Dedifferentiated amniotic fluid mesenchymal stem cell (primary cell): ENCODE measurements around the gene PIGO.

Source experiments
- DNase-seq: peaks from one replicate; pipeline ENCODE4 v3.0.0-alpha.2; 2016; ENCODE audit errors: extremely low spot score

PIGO gene

DNA sequence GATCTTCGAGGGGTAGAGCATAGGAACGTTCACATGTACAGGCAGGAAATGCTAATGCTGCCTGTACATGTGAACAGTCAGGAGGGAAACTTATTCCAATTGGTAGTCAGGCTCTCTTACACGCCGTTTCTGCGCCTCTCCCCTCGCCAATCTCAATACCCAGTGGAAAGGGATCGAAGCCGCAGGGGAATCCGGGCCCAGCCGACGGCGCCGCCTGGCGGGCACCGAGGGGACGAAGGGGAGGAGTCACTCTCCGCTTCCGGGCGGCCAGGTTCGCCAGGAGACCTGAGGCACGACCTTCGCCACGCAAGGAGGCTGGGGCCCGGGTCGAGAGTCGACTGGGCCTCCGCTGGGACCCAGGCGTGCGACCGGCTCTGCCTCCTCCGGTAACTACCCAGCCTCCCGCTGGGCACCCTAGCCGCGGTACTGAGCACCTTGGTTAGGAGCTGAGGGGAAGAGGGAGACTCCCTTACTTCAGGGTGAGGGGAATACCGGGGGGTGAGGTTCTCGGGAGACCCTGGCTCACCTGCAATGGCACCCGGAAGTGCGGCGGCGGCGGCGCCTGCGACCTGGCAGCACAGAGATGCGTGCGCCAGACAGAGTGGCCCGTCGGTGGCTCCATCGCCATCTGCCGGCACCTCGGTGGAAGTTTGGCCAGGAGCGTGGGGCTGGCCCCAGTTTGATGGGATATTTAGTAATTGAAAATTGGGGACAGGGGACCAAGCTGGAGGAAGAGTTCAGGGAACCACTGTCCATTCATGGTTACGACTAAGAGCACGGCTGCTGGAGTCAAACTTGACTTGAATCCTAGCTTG lies at the start of gene PIGO:
Gene PIGO (minus strand): TSS at position 557 of the 815 bp plus-strand sequence. CDS start 1,026 bp downstream, outside the sequence.
- DNase-seq = peak; percentile 76

DNA sequence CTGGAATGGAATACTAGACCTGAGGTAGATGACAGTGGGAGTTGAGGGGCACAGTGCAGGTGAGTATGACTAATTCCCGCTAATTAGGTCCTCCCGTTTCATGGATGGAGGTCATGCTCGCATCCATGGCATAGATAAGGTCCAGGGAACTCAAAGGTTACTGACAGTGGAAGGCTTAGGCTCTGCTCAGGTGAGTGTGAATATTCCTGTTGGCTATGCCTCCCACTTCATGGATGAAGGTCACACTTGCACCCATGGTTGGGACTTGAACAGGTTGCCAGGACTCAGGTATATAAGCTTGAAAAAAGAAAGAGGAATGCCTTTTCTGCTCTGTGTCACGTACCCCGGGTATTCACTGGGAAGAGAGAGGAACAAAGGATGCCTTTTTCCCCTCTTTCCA lies 45.6 kb upstream of the PIGO start:
- no peak for DNase-seq

DNA sequence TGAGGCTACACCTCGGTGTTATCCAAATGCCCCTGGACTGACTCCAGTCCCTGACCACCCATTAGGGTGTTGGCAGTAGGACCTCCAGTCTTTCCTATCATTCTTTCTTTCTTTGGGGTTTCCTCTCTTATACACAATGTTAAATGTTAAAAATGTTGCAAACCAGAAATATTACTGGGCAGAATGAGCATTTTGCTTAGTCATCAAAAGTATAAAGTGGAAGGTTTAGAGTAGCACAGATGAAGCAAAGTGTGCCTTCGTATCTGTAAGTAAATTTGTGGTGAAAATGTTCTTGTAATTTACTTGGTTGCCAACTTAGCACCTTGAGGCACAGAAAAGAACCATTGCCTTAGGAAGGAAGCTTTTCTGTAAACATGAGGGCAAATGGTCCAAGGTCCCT lies 43.7 kb upstream of the PIGO start:
- no peak for DNase-seq

DNA sequence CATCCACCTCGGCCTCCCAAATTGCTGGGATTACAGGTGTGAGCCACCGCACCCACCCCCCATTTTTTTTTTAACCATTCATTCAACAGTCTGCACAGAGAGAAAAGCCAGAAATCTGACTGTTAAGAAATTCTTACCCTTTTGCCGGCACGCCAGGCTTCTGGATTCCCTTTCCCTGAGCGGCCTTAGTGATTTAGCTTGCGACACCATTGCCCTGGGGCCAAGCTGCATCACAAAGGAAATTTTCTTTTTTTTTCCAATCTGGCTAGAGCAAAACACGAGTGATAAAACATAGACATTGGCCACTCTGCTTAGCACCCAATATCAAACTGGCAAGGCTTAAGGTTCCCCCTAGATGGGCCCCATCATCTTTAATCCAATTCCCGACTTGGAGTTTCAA lies 40.5 kb upstream of the PIGO start:
- DNase-seq = no peak

DNA sequence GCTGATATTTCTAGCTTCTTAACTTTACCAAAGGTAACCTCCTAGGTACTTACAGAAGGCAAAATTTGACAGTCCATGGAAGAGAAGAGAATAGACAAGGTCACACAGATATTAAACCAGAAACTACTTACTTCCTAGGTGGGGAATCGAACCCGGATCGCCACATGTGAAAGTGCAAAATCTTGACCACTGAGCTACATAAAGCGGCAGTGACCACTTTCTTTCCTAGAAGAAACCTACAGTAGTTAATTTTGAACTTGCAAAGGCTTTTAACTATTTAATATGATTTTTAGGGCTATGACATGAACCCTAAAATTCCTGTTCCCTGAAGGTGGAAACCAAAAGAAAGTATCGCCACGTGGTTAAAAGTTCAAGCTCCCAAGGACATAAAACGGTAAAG lies 39.6 kb upstream of the PIGO start:
- no peak for DNase-seq

DNA sequence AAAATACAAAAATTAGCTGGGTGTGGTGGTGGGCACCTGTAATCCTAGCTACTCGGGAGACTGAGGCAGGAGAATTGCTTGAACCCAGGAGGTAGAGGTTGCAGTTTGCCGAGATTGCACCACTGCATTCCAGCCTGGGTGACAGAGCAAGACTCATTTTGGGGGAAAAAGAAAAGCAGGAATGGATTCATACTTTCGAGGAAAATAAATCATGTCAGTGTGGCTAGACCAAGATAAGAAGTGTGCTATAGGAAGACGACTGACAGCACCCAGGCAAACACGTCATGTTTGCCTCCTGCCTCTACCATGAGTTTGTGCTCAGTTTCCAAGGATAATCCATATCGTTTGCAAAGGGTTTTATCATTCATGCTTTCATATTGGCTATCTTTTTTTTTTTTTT lies 38.5 kb upstream of the PIGO start:
- DNase-seq = no peak

DNA sequence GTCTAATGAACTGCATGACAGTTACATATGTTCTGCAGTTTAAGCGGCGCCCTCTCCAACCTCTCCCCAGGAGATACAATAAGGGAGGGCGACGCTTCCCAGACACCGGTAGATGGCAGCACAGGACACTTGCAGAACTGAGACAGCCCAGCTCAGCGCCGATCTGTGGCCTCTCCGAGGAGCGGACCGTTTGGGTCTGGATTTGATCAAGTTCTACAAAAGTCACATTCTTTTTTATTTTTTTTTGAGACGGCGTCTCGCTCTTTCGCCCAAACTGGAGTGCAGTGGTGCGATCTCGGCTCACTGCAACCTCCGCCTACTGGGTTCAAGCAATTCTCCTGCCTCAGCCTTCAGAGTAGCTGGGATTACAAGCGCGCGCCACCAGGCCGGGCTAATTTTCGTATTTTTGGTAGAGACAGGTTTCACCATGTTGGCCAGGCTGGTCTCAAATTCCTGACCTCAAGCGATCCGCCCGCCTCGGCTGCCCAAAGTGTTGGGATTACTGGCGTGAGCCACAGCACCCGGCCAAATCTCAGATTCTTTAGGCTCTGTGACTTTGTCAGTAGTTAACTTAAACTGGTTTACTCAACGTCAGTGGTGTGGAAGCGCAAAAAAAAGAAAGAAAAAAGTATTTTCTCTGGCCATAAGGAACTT lies 20.6 kb upstream of the PIGO start:
- peak; percentile 98 for DNase-seq

DNA sequence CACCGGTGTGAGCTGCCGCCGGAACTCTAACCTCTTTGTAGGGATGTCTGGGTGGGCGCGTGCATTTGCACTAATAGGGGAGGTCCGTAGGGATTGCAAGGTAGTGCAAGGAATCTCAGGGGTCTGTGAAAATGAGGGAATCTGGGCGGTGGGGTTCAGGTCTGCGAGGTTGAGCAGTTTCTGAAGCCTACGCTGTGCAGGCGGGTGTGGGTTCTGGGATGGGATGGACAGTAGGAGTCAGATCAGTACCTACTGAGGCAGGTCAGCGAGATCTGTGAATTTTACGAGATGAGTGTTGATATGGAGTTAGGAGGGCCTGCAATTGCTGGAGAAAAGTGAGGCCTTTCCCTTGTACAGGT lies 20.1 kb upstream of the PIGO start:
- DNase-seq = no peak

DNA sequence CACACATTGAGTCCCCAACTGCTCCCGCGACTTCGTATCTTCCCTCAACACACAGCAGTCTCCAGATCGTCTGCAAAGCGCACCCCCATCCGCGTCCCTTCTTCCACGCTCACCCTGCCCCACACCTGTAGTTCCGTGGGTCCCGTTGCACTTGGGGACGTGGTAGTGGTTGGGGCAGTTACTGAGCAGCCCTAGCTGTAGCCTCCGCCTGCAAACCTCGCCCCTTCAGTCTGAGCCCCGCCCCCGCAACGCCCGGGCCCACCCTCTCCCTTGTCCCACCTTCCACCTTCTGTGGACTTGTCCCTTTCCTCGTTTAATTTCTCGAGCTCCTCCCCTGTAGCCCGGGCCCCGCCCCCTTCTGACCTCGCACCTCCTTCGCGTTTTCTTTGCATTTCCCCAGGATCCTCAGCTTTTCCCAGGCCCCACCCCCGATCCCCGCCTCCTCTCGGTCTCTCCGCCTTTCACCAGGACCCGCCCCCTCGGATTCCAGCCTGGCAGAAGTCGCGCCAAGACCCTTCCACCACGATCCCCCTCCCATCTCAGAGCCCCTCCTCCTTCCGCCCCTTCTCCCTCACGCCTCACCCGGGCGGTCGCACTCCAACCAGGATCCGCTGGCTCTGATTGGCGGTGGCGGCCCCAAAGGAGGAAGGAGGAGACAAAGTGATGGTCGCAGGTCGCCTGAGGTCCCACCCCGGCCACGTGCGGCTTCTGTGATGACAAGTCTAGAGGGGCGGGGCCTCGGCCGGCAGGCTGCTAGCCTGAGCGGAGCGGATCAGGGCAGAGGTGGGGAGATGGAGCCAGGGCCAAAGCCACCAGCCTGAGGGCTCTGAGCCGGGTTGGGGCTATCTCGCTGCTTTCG lies 19.5 kb upstream of the PIGO start, which contains the start of gene ATOSB:
Gene ATOSB (minus strand): TSS at position 183 of the 859 bp plus-strand sequence. CDS start 7,588 bp downstream, outside the sequence.
- DNase-seq = peak; percentile 87

DNA sequence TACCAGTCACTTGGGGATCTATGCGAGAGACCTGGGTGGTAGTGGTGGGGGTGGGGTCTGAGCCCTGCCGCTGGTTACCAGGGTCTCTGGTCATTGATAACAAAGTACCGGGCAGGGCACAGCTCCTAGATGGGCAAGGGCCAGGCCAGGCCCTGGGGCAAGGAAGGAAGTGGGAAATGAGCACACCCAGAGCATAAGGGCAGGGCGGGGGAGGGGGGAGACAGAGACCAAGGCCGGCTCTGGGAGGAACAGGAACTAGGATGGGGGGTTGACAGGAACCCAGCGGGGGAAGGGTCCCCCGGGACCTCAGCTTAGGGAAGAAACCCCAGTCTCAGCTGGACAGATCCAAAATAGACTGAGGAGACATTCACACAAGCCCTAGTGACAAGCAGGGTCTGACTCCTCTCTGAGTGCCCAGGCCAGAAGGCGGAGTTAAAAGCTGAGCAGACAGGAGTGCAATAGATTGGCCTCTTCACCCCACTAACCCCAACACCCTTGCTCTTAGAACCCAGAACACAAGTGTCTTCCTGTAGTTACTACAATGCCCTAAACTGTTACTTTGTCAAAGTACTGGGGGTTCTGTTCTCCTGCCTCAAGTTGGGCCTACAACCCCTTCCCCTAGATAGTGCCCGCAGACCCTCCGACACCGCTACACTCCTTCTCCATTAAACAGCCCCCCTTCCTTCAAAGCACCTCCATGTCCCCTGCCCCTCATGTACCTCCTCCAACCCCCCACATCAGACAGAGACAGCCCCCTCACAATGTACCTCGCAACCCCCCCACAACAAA lies 18.6 kb upstream of the PIGO start:
- no peak for DNase-seq

DNA sequence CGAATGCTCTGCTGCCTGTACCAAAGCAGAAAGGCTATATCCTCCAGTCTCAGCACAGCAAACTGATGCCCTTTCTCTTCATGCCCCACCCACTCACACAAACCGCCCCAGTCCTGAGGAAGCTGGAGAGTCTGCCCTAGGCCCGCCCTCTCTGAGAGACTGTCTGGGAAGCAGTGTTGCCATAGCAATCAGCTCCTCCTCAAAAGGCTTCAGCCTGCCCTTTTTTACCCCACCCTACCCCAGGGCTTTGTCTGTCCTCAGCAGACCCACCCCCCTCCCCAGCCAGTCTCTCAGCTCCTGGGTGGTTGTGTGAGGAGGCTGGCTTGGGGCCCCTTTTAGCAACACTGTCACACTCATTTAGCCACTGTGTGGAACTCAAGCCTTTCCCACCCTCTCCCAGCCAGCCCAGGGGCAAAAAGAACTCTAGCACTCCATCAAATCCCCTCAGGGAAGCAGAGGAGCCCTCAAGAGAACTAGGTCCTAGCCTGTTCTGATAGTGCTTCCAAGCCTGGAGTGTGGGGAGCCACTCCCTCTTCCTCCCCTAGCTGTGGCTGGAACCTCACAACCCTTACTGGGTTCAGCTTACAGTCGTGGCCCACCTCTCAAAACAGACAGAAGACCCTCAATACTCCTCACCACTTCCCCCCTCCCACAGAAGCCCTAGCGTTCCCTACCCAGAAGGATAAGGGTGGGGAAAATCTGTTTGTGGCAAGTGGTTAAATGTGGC lies 17.9 kb upstream of the PIGO start:
- peak; percentile 99 for DNase-seq

DNA sequence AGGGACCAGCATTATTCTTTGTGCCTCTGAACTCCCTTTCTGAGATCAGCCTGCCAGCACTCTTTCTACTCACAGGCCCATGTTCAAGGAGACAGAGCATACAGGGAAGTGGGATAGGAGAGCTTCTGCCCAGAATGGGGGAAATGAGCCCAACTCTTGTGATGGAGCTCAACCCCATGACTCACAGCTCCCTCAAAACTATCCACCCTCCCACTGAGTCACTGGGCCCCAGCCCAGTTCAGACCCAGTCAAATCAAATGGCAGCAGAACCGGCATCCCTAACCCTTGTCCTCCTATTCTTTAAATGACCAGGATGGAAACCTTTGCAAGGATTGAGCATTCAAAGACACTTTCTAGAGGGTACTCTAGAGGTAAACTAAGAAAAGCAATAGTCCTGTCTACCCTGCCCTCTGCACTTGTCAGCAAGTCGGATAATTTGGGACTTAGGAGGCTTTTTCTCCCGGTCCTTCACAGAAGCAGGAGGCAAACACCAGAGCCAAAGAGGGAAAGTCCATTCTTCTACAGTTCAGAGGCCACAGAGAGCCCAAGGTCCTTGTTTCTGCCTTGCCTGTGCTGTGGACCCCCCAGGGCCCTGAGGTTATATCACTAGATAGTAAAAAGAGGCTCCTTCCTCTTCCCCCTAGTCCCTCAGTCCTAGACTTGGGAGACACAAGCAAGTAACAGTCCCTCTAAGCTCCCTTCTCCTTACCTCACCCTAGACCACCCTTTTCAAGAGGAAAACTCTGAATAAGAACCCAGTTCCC lies 16.0 kb upstream of the PIGO start:
- DNase-seq = peak; percentile 56

DNA sequence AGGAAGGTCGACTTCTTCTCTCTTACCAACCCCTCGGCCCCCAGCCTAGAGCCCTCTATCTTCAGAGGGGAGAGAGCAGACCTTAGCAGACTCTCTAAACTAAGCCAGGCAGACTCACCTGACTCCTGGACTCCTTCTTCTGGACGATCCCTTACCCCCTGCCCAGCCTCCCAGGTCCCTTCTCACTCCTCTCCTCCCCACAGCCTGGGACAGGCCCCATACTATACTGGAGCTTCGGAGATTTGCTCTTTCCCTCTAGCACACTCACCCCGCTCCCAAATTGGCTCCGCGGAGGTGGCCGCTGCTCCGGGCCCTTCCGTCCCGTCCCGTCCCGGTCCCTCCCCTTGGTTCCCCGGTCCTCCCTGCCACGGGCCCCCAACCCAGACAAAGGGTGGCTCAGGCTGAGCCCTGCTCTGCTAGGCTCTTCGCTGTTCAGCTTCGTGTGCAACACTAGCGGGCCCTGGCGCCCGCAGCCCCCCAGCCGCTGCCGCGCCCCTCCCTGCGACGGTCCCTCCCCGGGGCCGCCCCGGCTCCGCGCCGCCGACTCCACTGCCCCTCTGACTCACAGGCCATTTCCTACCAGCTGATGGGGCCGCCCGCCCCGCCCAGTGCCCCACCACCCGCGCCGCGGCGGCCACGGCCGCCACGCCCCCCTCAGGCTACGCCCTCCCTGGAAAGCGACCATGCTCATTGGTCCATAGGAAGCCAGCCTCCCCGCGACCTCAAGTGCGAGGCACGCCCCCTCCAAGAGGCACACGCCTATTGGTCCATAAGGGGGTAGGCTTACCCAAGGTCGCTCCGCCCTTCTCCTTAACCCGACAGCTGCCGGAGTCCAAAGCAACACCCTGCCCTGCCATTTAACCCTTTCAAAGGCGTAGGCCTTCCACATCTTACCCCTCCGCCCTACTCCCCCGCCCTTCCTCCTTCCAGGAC lies 14.9 kb upstream of the PIGO start:
- DNase-seq = peak; percentile 98

DNA sequence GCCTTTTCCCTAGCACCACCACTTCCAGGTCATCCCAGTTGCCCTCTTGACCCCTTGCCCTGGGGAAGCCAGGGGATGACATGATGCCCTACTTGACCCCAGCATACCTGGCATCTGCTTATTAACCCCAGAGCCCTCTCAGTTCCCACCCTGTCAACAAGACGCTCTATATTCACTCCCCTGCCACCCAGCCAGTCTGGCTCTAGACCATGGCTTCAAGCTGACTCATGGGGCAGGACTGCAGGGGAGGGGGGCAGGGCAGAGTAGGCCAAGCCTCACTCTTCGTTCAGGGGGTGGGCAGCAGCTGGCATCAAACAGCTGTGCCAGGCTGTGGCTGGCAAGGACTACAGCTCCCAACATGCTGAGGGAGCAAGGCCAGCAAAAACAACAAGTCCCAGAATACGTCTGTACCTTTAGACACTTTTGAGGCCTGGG lies 14.0 kb upstream of the PIGO start:
- DNase-seq = no peak

DNA sequence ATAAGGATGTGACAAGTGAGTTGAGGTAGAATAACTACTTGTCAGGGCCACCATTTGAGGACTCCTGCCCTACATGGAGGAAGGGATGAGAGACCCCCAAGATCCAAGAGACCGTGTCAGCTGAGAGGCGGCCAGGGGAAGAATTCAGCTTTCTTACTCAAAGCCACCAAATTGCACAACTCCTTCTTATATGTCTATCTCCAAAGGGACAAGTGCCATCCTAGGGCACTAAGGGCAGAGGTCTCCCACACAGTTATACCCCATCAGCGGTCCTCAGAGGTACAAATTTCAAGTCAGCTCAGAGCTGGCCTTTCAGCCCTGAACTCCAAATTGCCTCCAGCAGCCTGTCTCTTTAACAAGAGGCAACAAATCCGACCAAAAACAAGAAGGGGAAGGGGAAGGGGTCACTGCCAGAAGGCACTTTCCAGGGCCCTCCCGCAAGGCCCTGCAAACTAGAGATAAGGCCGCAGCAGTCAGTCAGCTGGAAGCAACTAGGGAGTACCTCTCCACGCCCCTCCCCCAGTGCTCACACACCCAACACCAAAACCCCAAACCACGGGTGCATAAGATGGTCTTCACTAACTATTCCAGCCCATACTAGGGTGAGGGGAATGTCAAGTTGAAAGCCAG lies 12.7 kb upstream of the PIGO start:
- DNase-seq = no peak

DNA sequence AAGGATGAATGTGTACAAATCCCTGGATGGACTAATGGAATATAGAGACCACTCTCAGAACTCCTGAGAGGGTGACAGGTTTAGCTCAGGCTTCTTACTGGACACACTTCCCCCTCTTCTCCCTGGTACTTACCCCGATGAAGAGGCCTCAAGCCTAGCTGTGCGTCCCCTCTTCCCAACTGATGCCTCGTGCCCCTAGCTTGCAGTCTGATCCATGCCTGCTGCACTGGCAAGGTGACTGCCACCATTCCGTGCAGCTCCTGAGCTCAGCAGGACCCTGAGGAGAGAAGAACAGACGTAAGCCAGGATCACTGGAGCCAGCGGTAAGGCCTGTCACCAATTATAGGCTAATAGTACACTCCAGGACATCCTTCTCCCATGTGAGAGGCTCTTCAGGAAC lies 12.1 kb upstream of the PIGO start:
- DNase-seq = no peak

DNA sequence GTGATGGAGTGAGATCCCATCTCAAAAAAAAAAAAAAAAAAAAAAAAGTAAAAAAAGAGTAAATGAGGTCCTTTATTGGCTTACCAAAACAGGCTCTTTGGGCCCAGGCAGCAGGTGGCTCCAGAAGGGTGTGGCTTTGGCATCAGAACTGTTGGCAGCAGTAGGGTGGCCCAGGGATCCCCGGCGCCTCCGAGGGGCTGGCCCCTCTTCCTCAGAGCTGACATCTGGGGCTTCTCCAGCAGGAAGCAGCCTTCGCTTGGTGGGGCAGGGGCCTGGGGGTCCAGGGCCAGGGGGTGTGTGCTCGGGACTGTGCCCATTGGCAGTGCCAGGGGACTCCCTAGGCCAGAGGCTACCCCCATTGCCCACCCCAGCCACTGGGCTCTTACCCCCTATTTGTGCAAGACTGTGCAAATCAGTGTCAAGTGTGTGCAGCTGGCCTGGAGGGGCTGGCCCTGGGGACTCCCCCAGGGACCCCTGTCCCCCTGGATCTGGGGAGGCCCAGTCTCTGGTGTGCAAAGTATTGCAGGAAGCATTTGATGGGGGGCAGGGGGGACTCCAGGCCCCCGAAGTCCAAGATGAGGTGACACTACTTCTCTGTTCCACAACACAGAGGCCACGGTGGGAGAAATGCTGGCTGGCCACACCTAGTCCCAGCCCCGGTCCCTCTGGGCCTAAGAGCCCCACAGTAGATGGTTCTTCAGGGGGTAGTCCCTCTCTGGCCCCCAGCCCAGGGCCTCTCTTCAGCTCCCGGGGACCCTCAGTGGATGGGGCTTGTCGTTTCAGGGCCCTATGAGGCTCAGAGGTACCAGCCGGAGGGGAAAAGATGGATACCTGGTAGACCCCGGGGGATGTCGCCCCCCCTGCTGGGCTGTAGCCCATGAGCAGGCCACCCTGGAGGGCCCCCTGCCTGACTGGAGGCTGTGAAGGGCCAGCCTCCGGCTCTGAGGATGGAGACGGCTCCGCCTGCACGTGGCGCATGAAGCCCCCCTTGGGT lies 11.2 kb upstream of the PIGO start:
- no peak for DNase-seq
